Panc1 (cell line): ENCODE data around the gene CYTH4. TPM values are rescaled to one million over a fixed set of nuclear protein-coding genes. Genes with fewer than 3 reads are reported as not detected.

Experiments
- ATAC-seq: fragments of 200-7000 bp; cut with Tn5 transposase; 2 replicates; pipeline ENCODE4 v1.9.1; 2020; ENCODE audit warnings: mild to moderate bottlenecking, moderate library complexity
- BruUV-seq: library from RNA; stranded (reverse); fragments of 400-500 nt; replicated peaks from 2 replicates; lab custom pipeline; 2021; lab: Mats Ljungman, UMichigan
- CTCF ChIA-PET: fragments of 300-600 bp; sonication (Branson Sonifier 250); formaldehyde crosslinking; loops from one replicate; lab custom pipeline; 2022; ENCODE audit warnings: antibody characterized with exemption; lab: Charles Lee
- POLR2A ChIA-PET: fragments of 300-600 bp; sonication (Branson Sonifier 250); formaldehyde crosslinking; loops from one replicate; lab custom pipeline; 2022; ENCODE audit warnings: antibody characterized with exemption; lab: Charles Lee
- DNase-seq: peaks from one replicate; pipeline ENCODE4 v3.0.0-alpha.2; 2010; ENCODE audit warnings: low read depth, low spot score
- H3K27ac ChIP-seq: 2 replicates; pipeline ENCODE4 v1.5.1; 2011; ENCODE audit warnings: mild to moderate bottlenecking, low read length, inconsistent platforms
- H3K27me3 ChIP-seq: fragments of 200-500 bp; sonication (Bioruptor generic); 2 replicates; pipeline ENCODE4 v1.6.0; 2014; ENCODE audit warnings: low read length, inconsistent platforms; ENCODE audit not compliant: control insufficient read depth, insufficient read depth
- H3K36me3 ChIP-seq: fragments of 200-500 bp; sonication (Bioruptor generic); 2 replicates; pipeline ENCODE4 v1.5.1; 2014; ENCODE audit warnings: inconsistent platforms, mild to moderate bottlenecking, low read length, moderate library complexity; ENCODE audit not compliant: control insufficient read depth, insufficient read depth
- H3K4me1 ChIP-seq: 2 replicates; pipeline ENCODE4 v1.5.1; 2011; ENCODE audit warnings: inconsistent platforms, mild to moderate bottlenecking, low read length, moderate library complexity; ENCODE audit not compliant: control insufficient read depth, insufficient read depth
- H3K4me3 ChIP-seq, 2 experiments: 2 replicates each; pipeline ENCODE4 v1.5.1; 2011 to 2012; ENCODE audit warnings: low read depth in 2 of 2, low read length in 2 of 2, mild to moderate bottlenecking in 2 of 2, inconsistent platforms in 1 of 2, moderate library complexity in 1 of 2
- H3K9me3 ChIP-seq: fragments of 200-500 bp; sonication (Bioruptor generic); 2 replicates; pipeline ENCODE4 v1.5.1; 2014; ENCODE audit warnings: low read depth, mild to moderate bottlenecking, inconsistent platforms, low read length, moderate library complexity; ENCODE audit not compliant: control insufficient read depth, insufficient read depth
- CTCF ChIP-seq: fragments of 450-650 bp; IDR thresholded peaks from 2 replicates; pipeline ENCODE4 v1.5.1; 2017; ENCODE audit warnings: mild to moderate bottlenecking
- POLR2AphosphoS5 ChIP-seq: IDR thresholded peaks from 2 replicates; pipeline ENCODE4 v1.6.1; 2012; ENCODE audit warnings: mild to moderate bottlenecking, low read depth, low read length, moderate library complexity
- REST ChIP-seq, 2 experiments: IDR thresholded peaks; 2 replicates each; pipeline ENCODE4 v1.6.1; 2011 to 2012; ENCODE audit warnings: low read depth in 2 of 2, control low read depth in 1 of 2, low read length in 1 of 2, mild to moderate bottlenecking in 1 of 2, moderate library complexity in 1 of 2; ENCODE audit not compliant: insufficient read depth in 1 of 2
- SIN3A ChIP-seq: IDR thresholded peaks from 2 replicates; pipeline ENCODE4 v1.6.1; 2012; ENCODE audit warnings: low read depth, mild to moderate bottlenecking, low read length, moderate library complexity, borderline replicate concordance; ENCODE audit not compliant: insufficient read depth
- TCF7L2 ChIP-seq: IDR thresholded peaks from 2 replicates; pipeline ENCODE4 v1.6.1; 2011; ENCODE audit warnings: mild to moderate bottlenecking, low read depth, low read length, inconsistent platforms
- in situ Hi-C: cut with HindIII; loops from 2 replicates; pipeline ENCODE4 v1.10.0; 2016; ENCODE audit warnings: low sequenced_read_pairs, low pct_unique_long_range_greater_than_20kb
- intact Hi-C: fragments of 100-400 bp; cut with micrococcal nuclease; formaldehyde crosslinking; loops from one replicate; pipeline ENCODE4 v1.10.0; 2022; ENCODE audit not compliant: unreplicated experiment
- total RNA-seq: library from RNA; stranded (reverse); gene quantifications from one replicate; pipeline ENCODE4 v1.2.1, GENCODE V29; 2021; ENCODE audit not compliant: unreplicated experiment

Gene CYTH4
- total RNA-seq, 1 experiment from 2014 or later = 1.3 TPM

- no peaks in the 10 kb centered on the region for H3K27me3 ChIP-seq
- H3K9me3 ChIP-seq = no peaks in the 10 kb centered on the region
- CTCF ChIA-PET = no interaction called here
- no peak overlapping the region for H3K27ac ChIP-seq
- no peak for ATAC-seq
- no peak for DNase-seq
- H3K36me3 ChIP-seq = no peaks in the 10 kb centered on the region
- no TSS peak for BruUV-seq
- intact Hi-C loops = no loop called here
- TF ChIP-seq POLR2AphosphoS5 = no peak
- TF ChIP-seq SIN3A = no peak
- TF ChIP-seq TCF7L2 = no peak
- no peak for TF ChIP-seq CTCF
- TF ChIP-seq REST (IDR thresholded peaks at IDR 0.05; ENCODE audit: insufficient read depth in 1 of 2, low read depth in 2 of 2, low read length in 1 of 2) = no peak
- in situ Hi-C loops = no loop called here
- no peak overlapping the region for H3K4me3 ChIP-seq
- POLR2A ChIA-PET = no interaction called here
- peaks cover 6% of the 10 kb centered on the region; the same call in 1 of the 2 replicates for H3K4me1 ChIP-seq
Observed at GRCh38 chr22:37346505-37346895, 64.2 kb downstream of the CYTH4 start.

- no peaks in the 10 kb centered on the region for H3K27me3 ChIP-seq
- in situ Hi-C loops (no loop called here), intact Hi-C loops (no loop called here)
- DNase-seq (no peak), ATAC-seq (peak; percentile 15; the same call in 1 of the 2 replicates)
- ChIA-PET CTCF (no interaction called here), POLR2A (no interaction called here)
- no peaks in the 10 kb centered on the region for H3K36me3 ChIP-seq
- no peak overlapping the region for H3K27ac ChIP-seq
- TF ChIP-seq TCF7L2 (no peak), POLR2AphosphoS5 (no peak), REST (IDR thresholded peaks at IDR 0.05; ENCODE audit: insufficient read depth in 1 of 2, low read depth in 2 of 2, low read length in 1 of 2) (no peak), CTCF (no peak), SIN3A (no peak)
- peaks cover 6% of the 10 kb centered on the region; the same call in 1 of the 2 replicates for H3K4me1 ChIP-seq
- H3K9me3 ChIP-seq = no peaks in the 10 kb centered on the region
- no TSS peak for BruUV-seq
- no peak overlapping the region for H3K4me3 ChIP-seq
Observed at GRCh38 chr22:37349043-37349814, 66.9 kb downstream of the CYTH4 start.
